AG04450 (cell line): Measurements from ENCODE around the gene TMEFF1. TPM values are rescaled to one million over a fixed set of nuclear protein-coding genes. Genes with fewer than 3 reads are reported as not detected.

Source experiments
- CTCF ChIA-PET: fragments of 300-600, 350-600 bp; formaldehyde crosslinking; extraction: SDS; loops from one replicate; lab custom pipeline; 2022; ENCODE audit warnings: antibody characterized with exemption, inconsistent platforms; lab: Charles Lee
- POLR2A ChIA-PET: fragments of 350-600 bp; formaldehyde crosslinking; extraction: SDS; loops from one replicate; lab custom pipeline; 2021; ENCODE audit warnings: antibody characterized with exemption, inconsistent platforms; lab: Yijun Ruan, JAX
- DNase-seq: peaks from one replicate; pipeline ENCODE4 v3.0.0-alpha.2; 2011; ENCODE audit warnings: low read depth, low spot score
- H3K27ac ChIP-seq: one replicate; pipeline ENCODE4 v1.5.1; 2012; ENCODE audit warnings: low read depth, low read length, control low read depth
- H3K27me3 ChIP-seq: one replicate; pipeline ENCODE4 v1.6.0; 2012; ENCODE audit warnings: low read length; ENCODE audit not compliant: control insufficient read depth, insufficient read depth
- H3K4me3 ChIP-seq: 2 replicates; pipeline ENCODE4 v1.5.1; 2011; ENCODE audit warnings: mild to moderate bottlenecking, low read depth, low read length, control low read depth
- H3K9me3 ChIP-seq: 2 replicates; pipeline ENCODE4 v1.5.1; 2012; ENCODE audit warnings: low read length; ENCODE audit not compliant: control insufficient read depth, insufficient read depth
- CTCF ChIP-seq: IDR thresholded peaks from 2 replicates; pipeline ENCODE4 v1.5.1; 2011; ENCODE audit warnings: low read depth, low read length, control low read depth, inconsistent platforms
- polyA plus RNA-seq: library from polyadenylated mRNA; depleted of rRNA; stranded (reverse); fragments of >200 nt; gene quantifications from 2 replicates; pipeline ENCODE4 v1.2.3, GENCODE V29; 2011

The TMEFF1 gene
- polyA plus RNA-seq, 1 experiment: 0.45 TPM

GRCh38 chr9:100580257-100580656 lies 107.3 kb downstream of the TMEFF1 start:
- Histone ChIP-seq H3K9me3 (no peaks in the 10 kb centered on the region), H3K27ac (no peak overlapping the region), H3K27me3 (no peaks in the 10 kb centered on the region), H3K4me3 (no peak overlapping the region)
- CTCF ChIA-PET: interaction anchor here (2.1 kb wide), 1 partner anchor 21 kb away, joined by 11 read pairs; no protein-coding TSS in a partner anchor
- POLR2A ChIA-PET: no interaction called here
- no peak for TF ChIP-seq CTCF
- DNase-seq: no peak

GRCh38 chr9:100581081-100581480 lies 108.1 kb downstream of the TMEFF1 start:
- DNase-seq: no peak
- ChIA-PET CTCF (interaction anchor here (2.1 kb wide), 1 partner anchor 21 kb away, joined by 11 read pairs; no protein-coding TSS in a partner anchor), POLR2A (interaction anchor here (0.6 kb wide), 1 partner anchor 16 kb away, joined by 3 read pairs; no protein-coding TSS in a partner anchor)

GRCh38 chr9:100581661-100582060 lies 108.7 kb downstream of the TMEFF1 start:
- no peaks in the 10 kb centered on the region for H3K27me3 ChIP-seq
- CTCF ChIA-PET: interaction anchor here (2.1 kb wide), 1 partner anchor 20 kb away, joined by 11 read pairs; no protein-coding TSS in a partner anchor
- POLR2A ChIA-PET: interaction anchor here (0.6 kb wide), 1 partner anchor 15 kb away, joined by 3 read pairs; no protein-coding TSS in a partner anchor
- H3K27ac ChIP-seq: no peak overlapping the region
- H3K9me3 ChIP-seq: no peaks in the 10 kb centered on the region
- no peak for DNase-seq
- no peak for TF ChIP-seq CTCF
- H3K4me3 ChIP-seq: no peak overlapping the region

More at GRCh38 chr9:100581081-100581480, 108.1 kb downstream of the TMEFF1 start:
- no peak for TF ChIP-seq CTCF
- Histone ChIP-seq H3K9me3 (no peaks in the 10 kb centered on the region), H3K27me3 (no peaks in the 10 kb centered on the region), H3K4me3 (no peak overlapping the region), H3K27ac (no peak overlapping the region)

GRCh38 chr9:100583014-100583802 lies 110.3 kb downstream of the TMEFF1 start:
- Histone ChIP-seq H3K27ac (no peak overlapping the region), H3K4me3 (no peak overlapping the region), H3K27me3 (no peaks in the 10 kb centered on the region), H3K9me3 (no peaks in the 10 kb centered on the region)
- no peak for DNase-seq
- ChIA-PET POLR2A (no interaction called here), CTCF (interaction anchor here (1.8 kb wide), 1 partner anchor 19 kb away, joined by 9 read pairs; no protein-coding TSS in a partner anchor)
- TF ChIP-seq CTCF: no peak

GRCh38 chr9:100584951-100585350 lies 112.0 kb downstream of the TMEFF1 start:
- DNase-seq: no peak
- ChIA-PET POLR2A (no interaction called here), CTCF (interaction anchor here (0.5 to 2.9 kb wide), 3 partner anchors 11 to 145 kb away, joined by 4 to 17 read pairs (median 9); no protein-coding TSS in a partner anchor)
- H3K27me3 ChIP-seq: no peaks in the 10 kb centered on the region
- H3K9me3 ChIP-seq: no peaks in the 10 kb centered on the region
- no peak overlapping the region for H3K4me3 ChIP-seq
- H3K27ac ChIP-seq: no peak overlapping the region
- TF ChIP-seq CTCF: no peak
